Ishikawa (cell line): Measurements from ENCODE around the gene ROR1.

Source experiments
- EP300 ChIP-seq: IDR thresholded peaks from 2 replicates; pipeline ENCODE4 v1.6.1; 2012; ENCODE audit warnings: borderline replicate concordance
- FOXM1 ChIP-seq: IDR thresholded peaks from 2 replicates; pipeline ENCODE4 v1.6.1; 2012; ENCODE audit warnings: low read depth, borderline replicate concordance
- NFIC ChIP-seq: IDR thresholded peaks from 2 replicates; pipeline ENCODE4 v1.6.1; 2012
- YY1 ChIP-seq: IDR thresholded peaks from 2 replicates; pipeline ENCODE4 v1.6.1; 2012; ENCODE audit warnings: low read depth

GRCh38 chr1:63833363-63834119 is 59.7 kb downstream of the ROR1 start:
- TF ChIP-seq EP300 (no peak), YY1 (no peak), FOXM1 (no peak), NFIC (no peak)
